Raji (cell line): ENCODE data around the gene MPPE1.

Experiments used
- POLR2A ChIP-seq: IDR thresholded peaks from 2 replicates; pipeline ENCODE4 v1.6.1; 2011; ENCODE audit warnings: low read depth, low read length, control low read depth; ENCODE audit not compliant: insufficient read depth

Gene MPPE1

DNA sequence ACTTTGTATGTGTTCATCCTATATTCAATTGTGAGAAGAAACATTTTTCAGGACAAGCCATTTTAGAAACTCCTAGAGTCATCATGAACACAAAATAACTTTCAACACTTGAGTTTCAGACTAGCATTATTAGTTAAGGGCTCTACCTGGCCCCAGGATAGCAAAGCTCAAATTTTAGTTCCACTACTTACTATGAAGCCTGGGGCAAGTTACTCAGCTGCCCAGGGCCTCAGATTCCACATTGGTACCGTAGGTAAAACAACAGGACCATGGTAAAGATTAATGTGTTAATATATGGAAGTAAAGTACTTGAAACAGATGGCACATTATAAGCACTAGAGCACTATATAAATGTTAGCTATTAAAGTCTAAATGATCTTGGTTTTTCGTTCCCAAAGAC is 19.4 kb downstream of the MPPE1 start:
- no peak for TF ChIP-seq POLR2A

GRCh38 chr18:11887328-11888128 is 20.6 kb downstream of the MPPE1 start:
- no peak for TF ChIP-seq POLR2A

GRCh38 chr18:11886577-11887110 is 21.5 kb downstream of the MPPE1 start:
- no peak for TF ChIP-seq POLR2A

GRCh38 chr18:11885278-11885947 is 22.7 kb downstream of the MPPE1 start:
- TF ChIP-seq POLR2A: no peak

DNA sequence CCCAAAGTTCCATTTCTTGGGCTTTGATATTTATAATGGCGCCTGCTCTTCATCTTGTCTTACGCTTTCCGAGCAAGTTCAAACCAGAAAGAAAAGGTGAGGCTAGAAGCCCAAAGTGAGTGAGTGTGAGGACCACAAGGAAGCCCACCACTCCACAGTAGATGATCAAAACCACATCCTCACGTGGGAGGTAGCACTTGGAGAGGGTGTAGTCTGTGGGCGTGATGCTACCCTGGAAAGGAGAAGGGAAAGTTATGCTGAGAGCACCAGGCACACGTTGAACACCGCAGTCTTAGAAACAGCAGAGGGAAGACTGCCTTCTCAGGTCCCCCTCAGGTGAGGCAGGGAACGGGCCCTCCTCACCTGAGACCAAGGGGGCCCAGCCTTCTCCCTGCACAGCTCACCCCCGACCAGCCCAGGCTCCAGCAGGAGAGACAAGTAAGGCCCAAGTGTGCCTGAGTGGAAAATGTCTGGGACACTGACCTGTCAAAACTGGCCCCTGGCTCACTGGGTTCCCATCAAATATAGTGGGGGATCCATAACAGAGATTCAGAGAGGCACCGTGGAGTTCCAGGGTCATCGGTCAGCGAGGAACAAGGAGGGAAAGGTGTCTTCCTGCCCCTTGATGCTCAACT is 23.6 kb downstream of the MPPE1 start:
- no peak for TF ChIP-seq POLR2A

DNA sequence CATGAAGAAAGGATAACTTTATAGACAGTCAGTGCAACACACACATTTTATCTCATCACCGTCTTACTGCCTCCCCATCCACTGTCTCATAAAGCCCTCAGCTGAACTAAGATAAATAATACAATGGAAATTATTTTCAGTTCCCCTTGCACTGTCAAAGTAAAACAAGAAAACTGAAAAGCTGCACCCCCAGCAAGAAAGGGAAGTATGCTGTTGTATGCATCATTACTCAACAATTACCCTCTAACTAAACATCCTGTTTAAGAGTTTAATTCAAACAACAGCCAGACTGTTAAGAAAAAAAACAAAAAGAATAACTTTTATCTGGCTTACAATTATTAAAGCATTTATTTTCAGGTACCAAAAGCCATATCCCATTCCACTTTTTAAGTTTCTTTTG is 25.0 kb downstream of the MPPE1 start:
- TF ChIP-seq POLR2A: no peak

DNA sequence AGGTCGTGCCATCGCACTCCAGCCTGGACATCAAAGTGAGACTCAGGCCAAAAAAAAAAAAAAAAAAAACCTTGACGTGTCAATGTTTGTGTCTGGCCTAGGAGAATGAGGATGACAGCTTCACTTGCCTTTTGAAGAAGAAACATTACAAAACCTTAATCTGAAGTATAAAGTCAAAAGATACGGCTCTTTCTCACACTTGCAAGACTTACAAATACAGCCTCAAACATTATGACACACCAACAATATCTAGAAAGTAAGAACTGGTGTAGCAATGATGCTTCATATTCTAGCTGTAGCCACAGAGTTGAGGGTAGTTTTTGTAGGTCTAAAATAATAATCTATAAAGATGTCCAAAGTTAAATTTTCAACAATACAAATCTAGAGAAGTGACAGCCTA is 25.5 kb downstream of the MPPE1 start:
- TF ChIP-seq POLR2A: no peak

DNA sequence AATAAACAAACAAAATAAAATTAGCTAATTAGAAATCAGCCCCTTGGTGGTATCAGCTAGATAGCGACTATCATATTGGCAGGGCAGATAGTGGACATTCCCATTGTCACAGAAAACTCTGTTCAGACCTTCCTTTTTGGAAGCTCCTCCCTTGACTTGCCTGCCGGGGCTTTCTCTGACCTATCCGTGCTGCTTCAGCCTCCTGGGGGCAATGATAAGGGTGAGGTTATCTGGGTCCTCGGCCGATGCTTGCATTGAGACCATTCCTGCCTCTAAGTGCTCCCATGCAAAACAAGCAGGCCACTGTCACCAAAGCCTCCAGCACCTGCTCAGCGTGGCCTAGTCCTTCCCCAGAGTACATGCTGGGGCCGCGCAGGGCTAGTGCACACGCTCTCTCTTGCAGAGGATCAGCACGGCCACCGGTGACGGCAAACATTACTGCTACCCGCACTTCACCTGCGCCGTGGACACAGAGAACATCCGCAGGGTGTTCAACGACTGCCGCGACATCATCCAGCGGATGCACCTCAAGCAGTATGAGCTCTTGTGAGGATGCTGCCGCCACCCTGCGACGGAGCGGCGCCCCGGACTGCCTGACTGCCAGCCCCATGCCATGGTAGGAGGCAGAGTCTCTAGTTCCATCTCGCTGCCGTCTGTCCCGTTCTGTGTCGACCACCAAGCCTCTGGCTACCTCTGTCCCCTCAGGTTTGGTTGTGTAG is 27.4 kb downstream of the MPPE1 start:
- TF ChIP-seq POLR2A: no peak

- TF ChIP-seq POLR2A: no peak
Observed at GRCh38 chr18:11877497-11878135, 30.5 kb downstream of the MPPE1 start.

GRCh38 chr18:11874676-11875075 is 33.4 kb downstream of the MPPE1 start:
- no peak for TF ChIP-seq POLR2A

DNA sequence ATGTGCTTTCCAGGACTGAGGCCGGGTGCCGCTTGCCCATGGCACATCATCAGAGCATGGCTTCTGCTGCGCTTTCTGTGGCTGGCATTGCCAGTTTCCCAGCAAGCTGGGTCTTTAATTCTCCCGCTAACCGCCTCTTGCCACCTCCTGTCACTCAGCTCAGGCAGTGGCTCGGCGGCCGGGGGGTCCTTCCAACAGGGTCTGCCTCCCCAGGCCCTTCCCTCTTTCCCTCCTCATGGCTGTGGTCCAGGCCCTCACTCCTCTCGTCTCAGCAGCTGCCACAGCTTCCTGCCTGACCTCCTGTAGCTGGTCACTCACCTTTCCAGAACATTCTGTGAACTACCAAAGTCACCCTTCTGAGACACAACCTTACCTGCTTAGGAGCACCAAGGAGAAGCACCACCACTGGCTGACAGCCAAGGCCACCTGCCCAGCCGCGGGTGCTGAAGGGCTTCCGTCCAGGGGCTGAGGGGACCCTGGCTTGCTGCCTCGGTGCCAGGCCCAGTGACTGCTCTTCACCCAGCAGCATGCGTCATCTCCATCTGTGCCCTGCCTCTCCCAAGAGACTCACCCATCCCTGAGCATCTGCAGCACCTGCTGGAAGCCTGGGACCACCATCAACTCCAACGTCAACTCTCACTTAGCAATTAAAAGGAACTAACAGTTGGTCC is 34.3 kb downstream of the MPPE1 start:
- TF ChIP-seq POLR2A: no peak

DNA sequence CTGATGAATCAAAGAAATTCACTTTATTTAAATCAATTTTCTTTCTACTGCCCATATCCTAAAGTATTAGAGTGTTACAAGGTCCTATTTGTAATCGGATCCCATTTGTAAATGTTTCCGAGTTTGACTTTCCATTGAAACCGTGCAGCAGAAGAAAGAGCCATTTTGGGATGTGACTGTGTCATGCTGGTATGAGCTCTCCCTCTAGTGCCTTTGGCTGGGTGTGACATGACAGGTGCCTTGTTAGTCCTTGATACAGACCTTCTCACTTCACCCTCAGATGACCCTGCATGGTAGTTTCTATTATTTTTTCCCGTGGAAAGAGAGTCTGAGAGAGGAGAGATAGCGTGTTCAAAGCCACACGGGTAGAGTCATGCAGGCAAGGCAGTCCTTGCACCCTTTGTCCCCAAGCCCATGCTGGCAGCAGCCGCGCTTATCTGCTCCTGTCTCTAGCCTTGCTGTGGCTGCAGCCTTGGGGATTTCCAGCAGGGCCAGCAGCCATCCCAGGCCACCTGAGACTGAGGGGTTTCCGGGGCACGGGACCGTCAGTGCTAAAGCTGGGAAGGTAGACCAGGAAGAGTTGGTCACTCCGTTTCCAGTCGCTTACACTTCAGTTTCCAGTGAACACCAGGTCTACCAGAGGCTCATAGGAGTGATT is 35.5 kb downstream of the MPPE1 start:
- TF ChIP-seq POLR2A: no peak

DNA sequence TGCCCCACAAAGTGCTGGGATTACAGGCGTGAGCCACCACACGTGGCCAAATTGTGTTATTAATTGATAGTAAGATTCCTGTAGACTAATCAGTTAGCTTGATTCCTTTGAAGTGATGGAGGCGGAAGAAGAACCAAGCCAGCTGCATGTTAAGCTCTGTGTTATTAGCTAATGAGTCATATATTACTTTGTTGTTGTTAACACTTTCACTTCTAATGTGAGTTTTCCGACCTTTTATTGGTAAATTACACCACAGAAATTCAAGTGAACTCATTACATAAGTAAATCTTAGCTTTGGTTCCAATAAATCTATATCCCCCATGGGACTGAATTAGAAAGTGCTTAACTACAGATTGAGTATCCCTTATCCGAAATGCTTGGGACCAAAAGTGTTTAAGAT is 36.6 kb downstream of the MPPE1 start:
- no peak for TF ChIP-seq POLR2A

DNA sequence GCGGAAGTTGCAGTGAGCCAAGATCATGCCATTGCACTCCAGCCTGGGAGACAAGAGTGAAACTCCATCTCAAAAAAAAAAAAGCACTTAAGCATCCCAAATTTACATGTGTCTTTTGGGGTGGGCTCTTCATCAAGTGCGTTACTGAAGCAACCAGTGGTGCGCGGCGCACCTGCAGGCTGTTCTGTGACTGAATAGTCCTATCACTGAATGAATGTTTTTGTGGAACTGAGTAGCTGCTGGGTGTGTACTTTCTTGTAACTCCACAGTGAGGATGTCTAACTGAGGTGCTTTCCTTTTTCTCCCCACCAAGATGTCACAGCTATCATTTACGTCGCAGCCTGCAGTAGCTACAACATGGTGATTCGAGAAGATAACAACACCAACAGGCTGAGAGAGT is 39.9 kb downstream of the MPPE1 start:
- TF ChIP-seq POLR2A: no peak
